ENCODE results near the gene GJD3. TPM values are rescaled to one million over a fixed set of nuclear protein-coding genes. Genes with fewer than 3 reads are reported as not detected.

Gene GJD3
- total RNA-seq, 1 experiment from 2014 or later: not detected

Other genes with a start within 250 kb of the GJD3 start
- 72.9 and 76.1 TPM in 2 replicates for gene MSL1, start 242.8 kb downstream of the GJD3 start, total RNA-seq (2014; rRNA removed; shearing (Covaris generic))
- 53.8 and 58.5 TPM in 2 replicates for gene CASC3, start 224.2 kb downstream of the GJD3 start, total RNA-seq (2014; rRNA removed; shearing (Covaris generic))
- 1.6 and 2.7 TPM in 2 replicates for gene RAPGEFL1, start 187.3 kb downstream of the GJD3 start, total RNA-seq (2014; rRNA removed; shearing (Covaris generic))
- 8.3 and 9.0 TPM in 2 replicates for gene WIPF2, start 145.4 kb downstream of the GJD3 start, total RNA-seq (2014; rRNA removed; shearing (Covaris generic))
- gene CDC6, start 76.9 kb downstream of the GJD3 start, total RNA-seq (2014; rRNA removed; shearing (Covaris generic)): 89.3 and 97.0 TPM in 2 replicates
- 42.3 and 43.2 TPM in 2 replicates for gene RARA, start 55.6 kb downstream of the GJD3 start, total RNA-seq (2014; rRNA removed; shearing (Covaris generic))
- gene TOP2A, start 53.2 kb upstream of the GJD3 start, total RNA-seq (2014; rRNA removed; shearing (Covaris generic)): 524 and 583 TPM in 2 replicates
- 1.7 and 2.3 TPM in 2 replicates for gene IGFBP4, start 78.7 kb upstream of the GJD3 start, total RNA-seq (2014; rRNA removed; shearing (Covaris generic))
- not detected in 2 replicates for gene TNS4, start 136.9 kb upstream of the GJD3 start, total RNA-seq (2014; rRNA removed; shearing (Covaris generic))
- gene CCR7, start 200.7 kb upstream of the GJD3 start, total RNA-seq (2014; rRNA removed; shearing (Covaris generic)): 0.05 TPM in 1 of 2 replicates, not detected in the other